ENCODE results near the gene COMMD6. TPM values are rescaled to one million over a fixed set of nuclear protein-coding genes. Genes with fewer than 3 reads are reported as not detected.
A peak's percentile ranks its signal among the peaks of the same experiment; 100 is the strongest.

The COMMD6 gene
- total and polyA plus RNA-seq, 2 of the 4 experiments (the other 2 are of a cell fraction): 63.5 to 144 TPM

GRCh38 chr13:75495938-75496337 lies 41.7 kb downstream of the COMMD6 start:
- Histone ChIP-seq H4K8ac (ENCODE audit: low read depth in 2 of 2, low read length in 2 of 2) (peak overlapping the region; percentile 45 to 71; a peak in 3 of 4 replicates), H2BK20ac (ENCODE audit: low read depth, low read length) (peak overlapping the region; percentile 58; the same call in 1 of the 2 replicates), H2BK5ac (ENCODE audit: low read depth, low read length, poor library complexity, severe bottlenecking) (peak overlapping the region; percentile 14), H2AK5ac (ENCODE audit: low read depth, low read length) (no peak overlapping the region), H3K23ac (ENCODE audit: low read depth, low read length) (no peak overlapping the region), H3K27ac (ENCODE audit: insufficient read depth, low read length) (peak overlapping the region; percentile 63; the same call in 1 of the 2 replicates), H4K5ac (ENCODE audit: low read depth, low read length) (0 out of 2 replicates have a peak overlapping the region, but pooled peaks have one; percentile 9), H3K4me1 (ENCODE audit: control insufficient read depth, insufficient read depth, low read length) (peaks cover 6% of the 10 kb centered on the region), H2AK9ac (replicated peaks; ENCODE audit: low read depth, low read length, poor library complexity) (no peak overlapping the region), H3K14ac (replicated peaks; ENCODE audit: low read depth, low read length) (peak overlapping the region; percentile 8; the same call in 1 of the 2 replicates), H4K91ac (ENCODE audit: insufficient read depth, low read depth, low read length) (0 out of 2 replicates have a peak overlapping the region, but pooled peaks have one; percentile 29), H2AFZ (replicated peaks; ENCODE audit: low read length, poor library complexity) (peak overlapping the region; percentile 29), H3K79me1 (ENCODE audit: low read depth in 1 of 2, low read length in 2 of 2) (no peaks in the 10 kb centered on the region), H3K4me3 (ENCODE audit: insufficient read depth, low read depth, low read length) (no peak overlapping the region; the same call in 1 of the 2 replicates), H3K4ac (ENCODE audit: low read depth, low read length) (peak overlapping the region; percentile 42; the same call in 1 of the 2 replicates), H3K27me3 (ENCODE audit: control insufficient read depth, insufficient read depth, low read length) (no peaks in the 10 kb centered on the region), H3K56ac (ENCODE audit: extremely low read depth, insufficient read depth, low read length) (no peak overlapping the region), H3K9me3 (ENCODE audit: control insufficient read depth, insufficient read depth, low read length) (peaks cover 3% of the 10 kb centered on the region; the same call in 1 of the 2 replicates), H3K4me2 (ENCODE audit: low read depth, low read length) (peak overlapping the region; percentile 21; the same call in 1 of the 2 replicates), H3K36me3 (ENCODE audit: control insufficient read depth, insufficient read depth, low read length) (no peaks in the 10 kb centered on the region), H4K20me1 (ENCODE audit: insufficient read depth, low read length) (no peaks in the 10 kb centered on the region), H3K9ac (ENCODE audit: low read depth, low read length) (no peak overlapping the region), H3K18ac (ENCODE audit: low read depth, low read length) (peak overlapping the region; percentile 49; the same call in 1 of the 2 replicates), H2BK15ac (ENCODE audit: low read depth, low read length) (no peak overlapping the region), H2BK120ac (ENCODE audit: low read depth, low read length) (peak overlapping the region; percentile 36), H3K9me1 (ENCODE audit: insufficient read depth, low read length) (0 out of 2 replicates have a peak, but pooled peaks cover 3% of the 10 kb centered on the region)
- WGBS, 2 experiments (ENCODE audit: extremely low coverage in 2 of 2, insufficient read length in 1 of 2): no CpG with 5 or more reads among the region's 5 CpGs
- ATAC-seq (ENCODE audit: low read depth) (peak; percentile 82), DNase-seq (peak; percentile 80)
- ChIA-PET POLR2A (ENCODE audit: unreplicated experiment) (interaction anchor here (0.6 kb wide), 1 partner anchor 255 kb away, joined by 8 read pairs; no protein-coding TSS in a partner anchor), CTCF (interaction anchor here (1.3 kb wide), 1 partner anchor 14 kb away, joined by 4 read pairs; the partner anchor contains the start of gene TBC1D4)
- in situ Hi-C loops (cut with MboI; ENCODE audit: low sequenced_read_pairs): no loop called here
- 0 out of 2 replicates have a peak, but pooled peaks have one; percentile 32 for TF ChIP-seq CEBPB (IDR thresholded peaks at IDR 0.05; ENCODE audit: low read depth, low read length)
- no peak for TF ChIP-seq FOS (IDR thresholded peaks at IDR 0.05; ENCODE audit: low read depth, low read length)
- dilution Hi-C loops (cut with HindIII; ENCODE audit: low sequenced_read_pairs, unreplicated experiment): no loop called here
- BruUV-seq (replicated peaks): no TSS peak
- intact Hi-C loops (cut with micrococcal nuclease): no loop called here

All from IMR-90 (cell line).